Measurements from ENCODE around the gene NEURL3. TPM values are rescaled to one million over a fixed set of nuclear protein-coding genes. Genes with fewer than 3 reads are reported as not detected.

Gene NEURL3
- total RNA-seq, 2 donors from 2014 or later = 2.5 to 2.6 TPM

GRCh38 chr2:96509847-96510230 is 4.7 kb upstream of the NEURL3 start:
- Histone ChIP-seq H3K4me1 (peaks cover 17% of the 10 kb centered on the region), H3K9ac (ENCODE audit: low read depth in 2 of 2, low read length in 2 of 2) (peak overlapping the region in 1 of 2 donors; percentile 8), H3K27me3 (no peaks in the 10 kb centered on the region), H3K36me3 (no peaks in the 10 kb centered on the region), H3K4me3 (no peak overlapping the region), H3K27ac (no peak overlapping the region), H3K9me3 (no peaks in the 10 kb centered on the region)
- DNase-seq = no peak
- TF ChIP-seq CTCF (IDR thresholded peaks at IDR 0.05) = no peak
- intact Hi-C loops (cut with DNase I) = loop anchor here (2.0 to 5.0 kb wide), 2 partner anchors 38 to 101 kb away; no protein-coding TSS in a partner anchor

- Histone ChIP-seq H3K36me3 (no peaks in the 10 kb centered on the region), H3K9ac (ENCODE audit: low read depth in 2 of 2, low read length in 2 of 2) (peak overlapping the region in 1 of 2 donors; percentile 39), H3K4me1 (peaks cover 17% of the 10 kb centered on the region), H3K27me3 (no peaks in the 10 kb centered on the region), H3K9me3 (no peaks in the 10 kb centered on the region), H3K27ac (no peak overlapping the region), H3K4me3 (no peak overlapping the region)
- DNase-seq = peak; percentile 94
- TF ChIP-seq CTCF (IDR thresholded peaks at IDR 0.05) = peak; percentile 99
- intact Hi-C loops (cut with DNase I) = loop anchor here (2.0 to 5.0 kb wide), 2 partner anchors 37 to 100 kb away; no protein-coding TSS in a partner anchor
Observed at GRCh38 chr2:96509114-96509846, 4.1 kb upstream of the NEURL3 start.

GRCh38 chr2:96508521-96509113 is 3.5 kb upstream of the NEURL3 start:
- Histone ChIP-seq H3K9me3 (no peaks in the 10 kb centered on the region), H3K4me1 (peaks cover 17% of the 10 kb centered on the region), H3K27ac (no peak overlapping the region), H3K27me3 (no peaks in the 10 kb centered on the region), H3K9ac (ENCODE audit: low read depth in 2 of 2, low read length in 2 of 2) (no peak overlapping the region), H3K36me3 (no peaks in the 10 kb centered on the region), H3K4me3 (no peak overlapping the region)
- no peak for DNase-seq
- TF ChIP-seq CTCF (IDR thresholded peaks at IDR 0.05) = no peak
- intact Hi-C loops (cut with DNase I) = loop anchor here (2.0 to 5.0 kb wide), 2 partner anchors 36 to 100 kb away; no protein-coding TSS in a partner anchor

DNA sequence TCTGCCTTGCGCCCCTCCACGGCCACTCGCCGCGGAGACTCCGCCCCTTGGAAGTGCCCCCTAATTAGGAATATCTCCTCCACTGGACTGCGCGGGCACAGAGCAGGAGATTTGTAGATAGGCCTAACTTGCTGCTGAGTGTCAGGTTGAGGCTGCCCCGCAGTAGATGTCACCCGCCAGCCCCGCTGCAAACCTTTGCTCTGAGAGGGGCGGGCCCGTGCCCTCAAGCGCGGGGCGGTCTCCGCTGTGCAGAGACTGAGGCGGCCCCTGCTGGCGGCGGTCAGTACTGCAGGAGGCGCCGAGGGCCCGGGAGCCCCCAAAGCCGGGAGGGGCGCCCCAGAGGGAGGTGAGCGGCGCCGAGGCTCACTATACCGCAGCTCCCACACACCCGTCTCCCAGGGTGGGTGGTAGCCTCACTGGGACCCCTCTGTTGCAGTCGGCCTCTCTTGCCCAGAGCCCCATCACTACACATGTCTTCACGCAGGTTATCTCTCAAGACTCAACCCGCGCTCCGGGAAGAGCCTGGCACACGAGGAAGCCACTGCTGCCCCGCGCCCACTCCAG is 2.9 kb upstream of the NEURL3 start:
- peak; percentile 100 for TF ChIP-seq CTCF (IDR thresholded peaks at IDR 0.05)
- Histone ChIP-seq H3K27me3 (no peaks in the 10 kb centered on the region), H3K4me1 (peaks cover 18% of the 10 kb centered on the region), H3K4me3 (peak overlapping the region; percentile 36), H3K9me3 (no peaks in the 10 kb centered on the region), H3K36me3 (no peaks in the 10 kb centered on the region), H3K9ac (ENCODE audit: low read depth in 2 of 2, low read length in 2 of 2) (no peak overlapping the region), H3K27ac (no peak overlapping the region)
- DNase-seq = peak; percentile 84
- intact Hi-C loops (cut with DNase I) = loop anchor here (2.0 to 5.0 kb wide), 2 partner anchors 36 to 99 kb away; no protein-coding TSS in a partner anchor

DNA sequence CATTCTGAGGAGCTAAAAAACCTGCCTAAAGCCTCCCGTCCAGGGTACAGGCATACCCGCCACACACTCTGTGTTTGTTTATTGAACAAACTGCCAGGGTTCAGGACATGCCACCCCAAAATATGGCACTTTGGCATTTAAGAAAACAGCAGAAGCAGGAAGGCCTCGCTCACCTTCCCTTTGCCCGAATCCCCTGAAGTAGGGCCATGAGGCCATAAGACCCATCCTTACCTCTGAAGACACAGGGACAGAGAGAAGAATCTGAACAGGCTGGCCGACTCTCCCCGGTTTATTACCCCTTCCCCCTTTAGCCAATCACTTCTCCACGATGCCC is 1.7 kb upstream of the NEURL3 start:
- Histone ChIP-seq H3K27ac (no peak overlapping the region), H3K36me3 (no peaks in the 10 kb centered on the region), H3K27me3 (no peaks in the 10 kb centered on the region), H3K9me3 (no peaks in the 10 kb centered on the region), H3K4me3 (no peak overlapping the region), H3K9ac (ENCODE audit: low read depth in 2 of 2, low read length in 2 of 2) (no peak overlapping the region), H3K4me1 (peaks cover 25% of the 10 kb centered on the region)
- no peak for TF ChIP-seq CTCF (IDR thresholded peaks at IDR 0.05)
- DNase-seq = no peak
- intact Hi-C loops (cut with DNase I) = loop anchor here (5.0 kb wide), 1 partner anchor 35 kb away; no protein-coding TSS in a partner anchor
